GM21447 (cell line): ENCODE data around the gene FAM89A.

Experiments used
- ATAC-seq: cut with Tn5 transposase; IDR thresholded peaks from one replicate; pipeline ENCODE4 v1.9.1; 2021; ENCODE audit not compliant: unreplicated experiment

The FAM89A gene

GRCh38 chr1:230972855-230973271 is 67.2 kb downstream of the FAM89A start:
- peak; percentile 75 for ATAC-seq

DNA sequence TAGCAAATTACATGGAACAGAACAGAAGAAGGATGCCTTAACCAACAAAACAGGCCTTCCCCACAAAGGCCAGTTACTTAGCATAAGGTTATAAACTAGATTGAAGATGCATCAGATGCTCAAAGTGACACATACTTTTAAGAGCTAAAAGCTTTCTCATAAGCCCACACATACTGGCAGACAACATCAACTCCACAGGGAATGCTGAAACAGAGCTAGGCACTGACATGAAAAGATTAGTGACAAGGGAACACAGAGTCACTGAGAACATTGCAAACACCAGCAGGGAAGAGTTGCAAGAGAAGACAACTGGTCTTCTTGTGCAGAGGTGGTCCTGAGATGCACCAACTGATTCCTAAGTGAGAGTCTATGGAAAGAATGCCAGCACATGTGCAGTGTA is 68.3 kb downstream of the FAM89A start:
- no peak for ATAC-seq

DNA sequence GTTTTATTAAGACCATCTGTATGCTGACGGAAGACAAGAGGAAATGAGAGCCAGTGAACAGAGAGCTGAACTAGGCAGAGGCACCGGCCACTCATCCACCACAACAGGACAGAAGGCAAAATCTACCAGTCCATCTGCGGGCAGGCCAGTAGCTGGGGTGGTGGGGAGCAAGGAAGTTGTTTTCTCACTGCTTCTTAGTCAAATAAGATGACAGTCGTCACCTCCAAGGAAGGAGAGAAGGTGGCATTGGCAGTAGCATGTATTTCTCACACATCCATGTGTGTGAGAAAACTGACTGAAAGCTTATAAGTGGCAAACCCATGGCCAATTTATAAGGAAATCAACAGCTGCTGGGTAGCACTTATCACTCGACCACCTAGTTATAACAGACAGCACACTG is 69.6 kb downstream of the FAM89A start:
- ATAC-seq, result no peak
